Liver (tissue), 3 donors: ENCODE measurements around the gene KPNA6.

ENCODE experiments used
- CTCF ChIP-seq: fragments of 150-350 bp; IDR thresholded peaks from 2 replicates; pipeline ENCODE4 v1.5.1; 2017; ENCODE audit warnings: improper control_type of control experiment, low read depth, low read length; ENCODE audit not compliant: missing input control
- EGR1 ChIP-seq, 2 donors: IDR thresholded peaks; 2 replicates each; pipeline ENCODE4 v1.6.1; 2016 to 2018; ENCODE audit warnings: antibody characterized with exemption in 2 of 2, low read depth in 2 of 2
- GABPA ChIP-seq, 2 donors: IDR thresholded peaks in 1 of 2; conservative IDR thresholded peaks in 1 of 2; 2 replicates each; pipeline ENCODE4 v1.6.1; 2016; ENCODE audit warnings: antibody characterized with exemption in 2 of 2, mild to moderate bottlenecking in 1 of 2, moderate library complexity in 1 of 2
- JUND ChIP-seq, 2 donors: IDR thresholded peaks; 2 replicates each; pipeline ENCODE4 v1.6.1; 2016; ENCODE audit warnings: antibody characterized with exemption in 2 of 2
- MAX ChIP-seq: IDR thresholded peaks from 2 replicates; pipeline ENCODE4 v1.6.1; 2016; ENCODE audit warnings: antibody characterized with exemption
- SP1 ChIP-seq: IDR thresholded peaks from 2 replicates; pipeline ENCODE4 v1.6.1; 2018; ENCODE audit warnings: antibody characterized with exemption, mild to moderate bottlenecking
- TAF1 ChIP-seq: conservative IDR thresholded peaks from 2 replicates; pipeline ENCODE4 v1.6.1; 2016; ENCODE audit warnings: antibody characterized with exemption, mild to moderate bottlenecking
- ZBTB33 ChIP-seq: IDR thresholded peaks from 2 replicates; pipeline ENCODE4 v1.6.1; 2016; ENCODE audit warnings: antibody characterized with exemption
- donor health status: healthy.
- donor health status: healthy.

- TF ChIP-seq CTCF (no peak), MAX (no peak), ZBTB33 (no peak), TAF1 (no peak), SP1 (no peak), JUND (IDR thresholded peaks at IDR 0.05) (no peak), EGR1 (IDR thresholded peaks at IDR 0.05; ENCODE audit: low read depth in 2 of 2) (no peak), GABPA (IDR thresholded peaks at IDR 0.05 in 1 of 2, conservative IDR thresholded peaks at IDR 0.05 in 1 of 2) (no peak)
Observed at GRCh38 chr1:32116531-32116930, 8.7 kb downstream of the KPNA6 start.
